Upper lobe of left lung (tissue), 6 donors: ENCODE data around the gene ITPR2. TPM values are rescaled to one million over a fixed set of nuclear protein-coding genes. Genes with fewer than 3 reads are reported as not detected.

Experiments
- ATAC-seq, 2 donors: fragments of 200-7000 bp; cut with Tn5 transposase; one replicate each; pipeline ENCODE4 v1.9.1; 2022; ENCODE audit warnings: mild to moderate bottlenecking in 2 of 2, moderate library complexity in 2 of 2; ENCODE audit not compliant: low FRiP score in 2 of 2
- DNase-seq, 2 donors: peaks; one replicate each; pipeline ENCODE4 v3.0.0-alpha.2; 2019 to 2020
- H3K27ac ChIP-seq, 4 donors: fragments of 200-600 bp; sonication (generic); one replicate each; pipeline ENCODE4 v1.5.1; 2016 to 2019
- H3K27me3 ChIP-seq, 4 donors: fragments of 200-600 bp; sonication (generic); one replicate each; pipeline ENCODE4 v1.5.1; 2017 to 2019
- H3K36me3 ChIP-seq, 4 donors: fragments of 200-600 bp; sonication (generic); one replicate each; pipeline ENCODE4 v1.5.1; 2016 to 2019
- H3K4me1 ChIP-seq, 4 donors: fragments of 200-600 bp; sonication (generic); one replicate each; pipeline ENCODE4 v1.5.1; 2018 to 2019
- H3K4me3 ChIP-seq, 4 donors: fragments of 200-600 bp; sonication (generic); one replicate each; pipeline ENCODE4 v1.5.1; 2017 to 2019; ENCODE audit warnings: mild to moderate bottlenecking in 2 of 4, moderate library complexity in 1 of 4
- H3K9me3 ChIP-seq, 4 donors: fragments of 200-600 bp; sonication (generic); one replicate each; pipeline ENCODE4 v1.5.1; 2018 to 2019
- EP300 ChIP-seq, 4 donors: sonication (generic); formaldehyde crosslinking; IDR thresholded peaks; one replicate each; pipeline ENCODE4 v1.5.1; 2017; ENCODE audit warnings: antibody characterized with exemption in 4 of 4, control low read depth in 2 of 4
- POLR2A ChIP-seq, 4 donors: fragments of 450-650 bp; IDR thresholded peaks; one replicate each; pipeline ENCODE4 v1.5.1; 2016 to 2017; ENCODE audit warnings: antibody characterized with exemption in 4 of 4, mild to moderate bottlenecking in 2 of 4
- POLR2AphosphoS5 ChIP-seq, 2 donors: sonication (generic); formaldehyde crosslinking; IDR thresholded peaks; one replicate each; pipeline ENCODE4 v1.5.1; 2017; ENCODE audit warnings: antibody characterized with exemption in 2 of 2
- WGBS, 2 donors: methylation state at CpG; one replicate each; pipeline ENCODE4 v1.1.5; 2017 to 2018; 5-methylcytosine and 5-hydroxymethylcytosine counted together
- total RNA-seq, 6 donors: library from RNA; depleted of rRNA in 4 of 6; stranded (reverse); fragments of >200 nt in 4 of 6; gene quantifications; one replicate each; pipeline versions ENCODE4 v1.1.0 to v1.2.1, GENCODE V29; 2016 to 2021
- TF ChIP-seq, protein P1 (sequence below), 6 experiments: fragments of 450-650 bp in 4 of 6; fragments of 200-600 bp in 2 of 6; sonication (generic) in 2 of 6; IDR thresholded peaks; one replicate each; pipeline ENCODE4 v1.5.1; 2016 to 2019; ENCODE audit warnings: antibody characterized with exemption in 6 of 6
- donor health status: DM: no; HTN: no; CAD: no; lungs with moderate emphysema.
- donor health status: DM: no; HTN: yes; CAD: no; lungs with severe emphysema.

The ITPR2 gene
- total RNA-seq, 6 donors from 2014 or later = 35.5 to 115 (median 45.0) TPM

DNA sequence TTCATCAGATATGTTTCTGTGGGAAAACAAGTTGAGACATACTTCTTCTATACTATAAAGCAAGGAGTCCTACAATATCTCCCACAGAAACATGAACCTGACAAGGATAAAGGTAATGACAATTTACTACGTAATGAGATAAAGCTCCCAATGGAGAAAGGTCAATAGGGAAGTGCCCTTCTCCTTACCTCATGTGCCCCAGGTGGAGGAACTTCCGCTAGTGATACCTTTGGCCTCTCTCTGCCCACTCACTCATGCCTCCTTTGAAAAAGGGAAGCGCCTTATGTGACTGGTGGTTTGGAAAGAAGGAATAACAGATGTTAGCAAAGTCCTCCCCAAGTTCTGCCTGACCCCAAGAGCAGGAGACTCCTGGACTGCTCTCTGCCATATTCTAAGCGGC, 305.3 kb downstream of the ITPR2 start:
- Histone ChIP-seq H3K9me3 (peaks cover 3 to 15% (median 11%) of the 10 kb centered on the region in 4 donors), H3K27ac (no peak overlapping the region), H3K4me3 (no peak overlapping the region), H3K36me3 (no peaks in the 10 kb centered on the region), H3K27me3 (no peaks in the 10 kb centered on the region), H3K4me1 (peaks cover 5 to 11% (median 7%) of the 10 kb centered on the region in 4 donors)
- 89 to 93% methylated on average over 4 of the region's 4 CpGs for WGBS, 2 donors
- ATAC-seq (no peak), DNase-seq (no peak)
- no peak for TF ChIP-seq EP300 (IDR thresholded peaks at IDR 0.05)
- TF ChIP-seq, protein P1, sequence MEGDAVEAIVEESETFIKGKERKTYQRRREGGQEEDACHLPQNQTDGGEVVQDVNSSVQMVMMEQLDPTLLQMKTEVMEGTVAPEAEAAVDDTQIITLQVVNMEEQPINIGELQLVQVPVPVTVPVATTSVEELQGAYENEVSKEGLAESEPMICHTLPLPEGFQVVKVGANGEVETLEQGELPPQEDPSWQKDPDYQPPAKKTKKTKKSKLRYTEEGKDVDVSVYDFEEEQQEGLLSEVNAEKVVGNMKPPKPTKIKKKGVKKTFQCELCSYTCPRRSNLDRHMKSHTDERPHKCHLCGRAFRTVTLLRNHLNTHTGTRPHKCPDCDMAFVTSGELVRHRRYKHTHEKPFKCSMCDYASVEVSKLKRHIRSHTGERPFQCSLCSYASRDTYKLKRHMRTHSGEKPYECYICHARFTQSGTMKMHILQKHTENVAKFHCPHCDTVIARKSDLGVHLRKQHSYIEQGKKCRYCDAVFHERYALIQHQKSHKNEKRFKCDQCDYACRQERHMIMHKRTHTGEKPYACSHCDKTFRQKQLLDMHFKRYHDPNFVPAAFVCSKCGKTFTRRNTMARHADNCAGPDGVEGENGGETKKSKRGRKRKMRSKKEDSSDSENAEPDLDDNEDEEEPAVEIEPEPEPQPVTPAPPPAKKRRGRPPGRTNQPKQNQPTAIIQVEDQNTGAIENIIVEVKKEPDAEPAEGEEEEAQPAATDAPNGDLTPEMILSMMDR (IDR thresholded peaks at IDR 0.05) = no peak
- no peak for TF ChIP-seq POLR2AphosphoS5 (IDR thresholded peaks at IDR 0.05)
- TF ChIP-seq POLR2A (IDR thresholded peaks at IDR 0.05) = no peak

DNA sequence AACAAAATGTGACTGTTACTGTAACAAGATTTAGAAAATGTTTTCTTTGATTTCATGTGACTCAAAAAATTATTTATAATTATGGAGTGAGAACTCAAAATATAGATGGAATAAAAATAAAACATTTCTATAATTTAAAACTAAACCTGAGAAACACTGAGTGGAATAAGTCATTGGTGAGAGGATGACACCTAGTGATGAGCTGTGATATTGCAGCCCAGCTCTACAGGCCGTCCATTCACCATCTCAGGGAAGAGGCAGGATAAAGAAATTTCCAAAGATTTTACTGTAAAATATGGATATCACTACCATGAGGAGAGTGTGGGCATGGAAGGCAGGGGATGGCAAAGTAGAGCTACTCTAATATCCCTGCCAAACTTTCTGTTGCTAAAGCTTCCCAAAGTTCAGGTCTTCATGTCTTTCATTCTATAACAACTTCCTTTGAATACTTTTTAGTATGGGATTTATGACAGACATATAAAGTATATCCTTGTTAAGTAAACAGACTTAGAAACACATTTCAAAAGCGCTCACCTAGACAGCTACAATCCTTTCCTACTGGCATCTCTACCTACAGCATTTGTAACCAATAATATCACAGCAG, 308.0 kb downstream of the ITPR2 start:
- TF ChIP-seq, protein P1 (IDR thresholded peaks at IDR 0.05) = peak; percentile 27 to 50 (median 35)
- TF ChIP-seq POLR2A (IDR thresholded peaks at IDR 0.05) (no peak), POLR2AphosphoS5 (IDR thresholded peaks at IDR 0.05) (no peak), EP300 (IDR thresholded peaks at IDR 0.05) (no peak)
- H3K4me3 ChIP-seq = no peak overlapping the region
- WGBS, 2 donors = 85 to 98% methylated on average over 2 of the region's 2 CpGs
- ATAC-seq = peak in 1 of 2 donors; percentile 62
- no peak for DNase-seq
- H3K36me3 ChIP-seq = no peaks in the 10 kb centered on the region
- H3K4me1 ChIP-seq = peaks cover 5 to 11% (median 7%) of the 10 kb centered on the region in 4 donors
- H3K27me3 ChIP-seq = no peaks in the 10 kb centered on the region
- no peak overlapping the region for H3K27ac ChIP-seq
- peaks cover 3 to 15% (median 11%) of the 10 kb centered on the region in 4 donors for H3K9me3 ChIP-seq

DNA sequence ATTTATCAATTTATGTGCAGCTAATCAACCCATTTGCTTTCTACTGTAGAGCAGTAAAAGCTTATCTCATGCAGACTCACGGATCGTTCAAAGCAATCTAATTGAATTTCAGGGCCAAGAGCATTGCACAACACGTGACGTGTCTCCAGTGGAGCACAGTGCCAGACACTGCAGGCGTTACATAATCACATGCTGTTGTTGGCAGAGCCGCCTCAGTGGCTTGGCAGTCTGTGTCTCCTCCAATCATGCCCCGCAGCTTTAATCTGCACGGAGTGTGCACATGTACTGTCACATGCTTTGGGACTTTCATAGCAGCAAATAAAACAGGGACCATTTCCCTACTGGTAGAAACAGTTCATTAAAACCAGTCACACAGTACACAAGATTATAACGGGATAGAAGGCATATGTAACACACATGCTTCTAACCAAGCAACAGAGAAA, 309.3 kb downstream of the ITPR2 start:
- Histone ChIP-seq H3K36me3 (no peaks in the 10 kb centered on the region), H3K27me3 (no peaks in the 10 kb centered on the region), H3K4me3 (no peak overlapping the region), H3K27ac (peak overlapping the region in 3 of 4 donors; percentile 5 to 44 (median 37)), H3K4me1 (peaks cover 5 to 11% (median 7%) of the 10 kb centered on the region in 4 donors), H3K9me3 (peaks cover 3 to 15% (median 11%) of the 10 kb centered on the region in 4 donors)
- TF ChIP-seq EP300 (IDR thresholded peaks at IDR 0.05) (peak in 2 of 4 donors; percentile 22 to 90), POLR2A (IDR thresholded peaks at IDR 0.05) (peak in 1 of 4 donors; percentile 37), POLR2AphosphoS5 (IDR thresholded peaks at IDR 0.05) (peak; percentile 77 to 87)
- TF ChIP-seq, protein P1 (IDR thresholded peaks at IDR 0.05) = peak in 4 of 6 experiments; percentile 7 to 37 (median 12)
- 38 to 64% methylated on average over 7 to 9 of the region's 9 CpGs for WGBS, 2 donors
- DNase-seq (peak in 1 of 2 donors; percentile 95), ATAC-seq (peak; percentile 96 to 98)

DNA sequence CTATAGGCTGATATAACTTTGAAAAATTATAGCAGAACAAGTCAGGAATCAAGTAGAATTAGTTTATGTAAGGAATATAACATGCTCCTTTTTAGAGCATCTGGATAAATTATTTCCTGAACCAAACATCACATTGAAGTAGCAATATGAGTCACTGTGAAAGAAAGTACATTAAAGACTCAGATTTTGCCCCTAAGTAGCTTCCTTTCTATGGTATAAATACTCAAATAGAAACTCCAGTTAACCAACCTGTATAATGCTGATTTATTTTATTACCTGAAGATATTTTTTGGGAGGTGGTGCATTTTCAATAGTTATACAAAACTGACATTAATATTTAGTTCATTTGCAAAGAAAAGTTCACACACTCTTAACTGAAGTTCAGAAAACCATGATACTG, 312.1 kb downstream of the ITPR2 start:
- Histone ChIP-seq H3K4me3 (no peak overlapping the region), H3K36me3 (no peaks in the 10 kb centered on the region), H3K27me3 (no peaks in the 10 kb centered on the region), H3K27ac (no peak overlapping the region), H3K9me3 (peaks cover 3 to 12% (median 9%) of the 10 kb centered on the region in 4 donors), H3K4me1 (peaks cover 5 to 11% (median 7%) of the 10 kb centered on the region in 4 donors)
- TF ChIP-seq POLR2AphosphoS5 (IDR thresholded peaks at IDR 0.05) = no peak
- no peak for TF ChIP-seq EP300 (IDR thresholded peaks at IDR 0.05)
- TF ChIP-seq, protein P1 (IDR thresholded peaks at IDR 0.05) = no peak
- TF ChIP-seq POLR2A (IDR thresholded peaks at IDR 0.05) = no peak
- ATAC-seq = no peak
- no peak for DNase-seq
